Lung (tissue), 4 donors: ENCODE results near the gene CCN5. TPM values are rescaled to one million over a fixed set of nuclear protein-coding genes. Genes with fewer than 3 reads are reported as not detected.

Source experiments
- polyA plus RNA-seq, 2 donors: library from polyadenylated mRNA; stranded (reverse); fragments of 200-250 nt; gene quantifications; one replicate each; pipeline ENCODE4 v1.2.1, GENCODE V29; 2013
- total RNA-seq, 2 donors: library from RNA; depleted of rRNA in 1 of 2; stranded (reverse); fragments of >200 nt in 1 of 2; gene quantifications; one replicate each; pipeline ENCODE4 v1.2.1, GENCODE V29; 2014 to 2021
- donor health status: Bipolar disorder and iron deficiency.
- donor health status: healthy.
- donor health status: DM: yes; HTN: yes; CAD: no.

Gene CCN5
- total and polyA plus RNA-seq, 4 donors = 0.23 to 92.1 (median 34.4) TPM

Other genes starting within 250 kb of the CCN5 start
- gene TTPAL, start 239.5 kb upstream of the CCN5 start, total RNA-seq = 10 to 100 TPM in 1 of 2 donors, 1 to 10 TPM in 1; 7.0 to 13.8 TPM
- 1 to 10 TPM; 3.2 to 5.4 TPM for gene TTPAL, start 239.5 kb upstream of the CCN5 start, polyA plus RNA-seq
- 10 to 100 TPM; 76.5 to 83.9 TPM for gene SERINC3, start 193.3 kb upstream of the CCN5 start, total RNA-seq
- 10 to 100 TPM; 36.7 to 76.1 TPM for gene SERINC3, start 193.3 kb upstream of the CCN5 start, polyA plus RNA-seq
- 10 to 100 TPM; 45.7 to 62.7 TPM for gene PKIG, start 132.8 kb upstream of the CCN5 start, total RNA-seq
- gene PKIG, start 132.8 kb upstream of the CCN5 start, polyA plus RNA-seq = 10 to 100 TPM; 63.2 to 67.8 TPM
- 1 to 10 TPM; 6.2 to 9.8 TPM for gene ADA, start 63.7 kb upstream of the CCN5 start, total RNA-seq
- gene ADA, start 63.7 kb upstream of the CCN5 start, polyA plus RNA-seq = 10 to 100 TPM in 1 of 2 donors, 1 to 10 TPM in 1; 4.2 to 55.2 TPM
- 1 to 10 TPM in 1 of 2 donors, under 1 TPM in 1; 0.48 to 2.6 TPM for gene KCNK15, start 30.5 kb downstream of the CCN5 start, total RNA-seq
- gene KCNK15, start 30.5 kb downstream of the CCN5 start, polyA plus RNA-seq = 1 to 10 TPM in 1 of 2 donors, under 1 TPM in 1; 0.81 to 1.5 TPM
- gene RIMS4, start 95.2 kb downstream of the CCN5 start, total RNA-seq = 1 to 10 TPM in 1 of 2 donors, under 1 TPM in 1; 0.43 to 5.6 TPM
- 1 to 10 TPM in 1 of 2 donors, under 1 TPM in 1; 0.49 to 2.6 TPM for gene RIMS4, start 95.2 kb downstream of the CCN5 start, polyA plus RNA-seq
- 100 to 1,000 TPM; 117 to 186 TPM for gene YWHAB, start 170.3 kb downstream of the CCN5 start, total RNA-seq
- 100 to 1,000 TPM in 1 of 2 donors, 10 to 100 TPM in 1; 69.0 to 133 TPM for gene YWHAB, start 170.3 kb downstream of the CCN5 start, polyA plus RNA-seq
- gene PABPC1L, start 194.7 kb downstream of the CCN5 start, total RNA-seq = 10 to 100 TPM; 34.5 to 56.9 TPM
- 10 to 100 TPM; 16.9 to 63.3 TPM for gene PABPC1L, start 194.7 kb downstream of the CCN5 start, polyA plus RNA-seq
- gene TOMM34, start 245.0 kb downstream of the CCN5 start, total RNA-seq = 10 to 100 TPM in 1 of 2 donors, 1 to 10 TPM in 1; 9.8 to 18.2 TPM
- gene TOMM34, start 245.0 kb downstream of the CCN5 start, polyA plus RNA-seq = 10 to 100 TPM; 16.1 to 24.7 TPM